OCI-LY1 (cell line): ENCODE results near the gene MTUS2.

Experiments
- EZH2 ChIP-seq: fragments of 200-600 bp; sonication (generic), shearing (Covaris generic); IDR thresholded peaks from 2 replicates; pipeline ENCODE4 v1.8.0; 2017; ENCODE audit warnings: borderline replicate concordance, mixed run types, mild to moderate bottlenecking, antibody characterized with exemption, low read length, moderate library complexity, mixed read lengths
- TF ChIP-seq, protein P1 (sequence below): fragments of 200-600 bp; sonication (generic), shearing (Covaris generic); IDR thresholded peaks from 2 replicates; pipeline ENCODE4 v1.5.1; 2017; ENCODE audit warnings: mild to moderate bottlenecking, antibody characterized with exemption, low read length, moderate library complexity, mixed read lengths

DNA sequence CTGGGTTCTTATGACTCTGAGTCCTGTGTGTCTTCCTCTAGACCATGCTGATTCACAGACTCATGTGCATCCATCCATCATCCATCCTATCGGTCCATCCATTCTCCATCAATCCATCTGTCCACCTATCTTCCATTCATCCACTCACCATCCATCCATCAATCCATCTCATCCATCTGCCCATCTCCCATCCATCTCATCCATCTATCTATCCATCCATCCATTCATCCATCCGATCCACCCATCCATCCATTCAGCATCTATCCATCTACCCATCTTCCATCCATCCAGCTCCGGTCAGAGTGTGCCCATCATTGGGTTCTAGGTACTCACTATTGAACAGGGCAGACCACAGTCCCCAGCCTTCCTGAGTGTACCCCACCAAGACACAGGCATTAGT, 699.8 kb downstream of the MTUS2 start:
- TF ChIP-seq EZH2, result no peak
- TF ChIP-seq, protein P1, sequence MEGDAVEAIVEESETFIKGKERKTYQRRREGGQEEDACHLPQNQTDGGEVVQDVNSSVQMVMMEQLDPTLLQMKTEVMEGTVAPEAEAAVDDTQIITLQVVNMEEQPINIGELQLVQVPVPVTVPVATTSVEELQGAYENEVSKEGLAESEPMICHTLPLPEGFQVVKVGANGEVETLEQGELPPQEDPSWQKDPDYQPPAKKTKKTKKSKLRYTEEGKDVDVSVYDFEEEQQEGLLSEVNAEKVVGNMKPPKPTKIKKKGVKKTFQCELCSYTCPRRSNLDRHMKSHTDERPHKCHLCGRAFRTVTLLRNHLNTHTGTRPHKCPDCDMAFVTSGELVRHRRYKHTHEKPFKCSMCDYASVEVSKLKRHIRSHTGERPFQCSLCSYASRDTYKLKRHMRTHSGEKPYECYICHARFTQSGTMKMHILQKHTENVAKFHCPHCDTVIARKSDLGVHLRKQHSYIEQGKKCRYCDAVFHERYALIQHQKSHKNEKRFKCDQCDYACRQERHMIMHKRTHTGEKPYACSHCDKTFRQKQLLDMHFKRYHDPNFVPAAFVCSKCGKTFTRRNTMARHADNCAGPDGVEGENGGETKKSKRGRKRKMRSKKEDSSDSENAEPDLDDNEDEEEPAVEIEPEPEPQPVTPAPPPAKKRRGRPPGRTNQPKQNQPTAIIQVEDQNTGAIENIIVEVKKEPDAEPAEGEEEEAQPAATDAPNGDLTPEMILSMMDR, result no peak
